ENCODE results near the gene CCHCR1.
A peak's percentile ranks its signal among the peaks of the same experiment; 100 is the strongest.
"Not testable (repeated sequence)": the region's sequence is repeated elsewhere in the genome, so short reads cannot be mapped to it uniquely, and the experiment has no call there.

The CCHCR1 gene

DNA sequence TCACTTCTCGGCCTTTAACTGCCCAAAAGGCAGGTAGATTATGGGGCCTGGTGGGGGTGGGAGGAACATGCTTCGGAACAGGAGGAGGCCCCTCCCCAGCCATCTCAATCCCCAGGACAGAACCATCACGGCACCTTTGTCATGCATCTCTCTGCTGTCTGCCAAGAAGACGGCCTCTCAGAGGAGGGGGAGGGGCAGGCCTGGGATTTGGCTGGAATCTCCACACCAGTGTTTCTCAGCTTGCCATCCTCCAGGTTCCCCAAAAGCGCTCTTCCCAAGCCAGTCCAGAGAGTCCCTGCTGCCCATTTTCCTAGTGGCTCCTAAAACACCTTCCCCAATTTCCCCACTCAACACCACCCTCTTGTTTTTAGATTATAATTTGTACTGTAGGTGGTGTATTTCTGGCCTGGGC is 15.4 kb upstream of the CCHCR1 start:
- H3K9me3 ChIP-seq (ENCODE audit: severe bottlenecking): no peaks in the 10 kb centered on the region
- TF ChIP-seq, protein P1, sequence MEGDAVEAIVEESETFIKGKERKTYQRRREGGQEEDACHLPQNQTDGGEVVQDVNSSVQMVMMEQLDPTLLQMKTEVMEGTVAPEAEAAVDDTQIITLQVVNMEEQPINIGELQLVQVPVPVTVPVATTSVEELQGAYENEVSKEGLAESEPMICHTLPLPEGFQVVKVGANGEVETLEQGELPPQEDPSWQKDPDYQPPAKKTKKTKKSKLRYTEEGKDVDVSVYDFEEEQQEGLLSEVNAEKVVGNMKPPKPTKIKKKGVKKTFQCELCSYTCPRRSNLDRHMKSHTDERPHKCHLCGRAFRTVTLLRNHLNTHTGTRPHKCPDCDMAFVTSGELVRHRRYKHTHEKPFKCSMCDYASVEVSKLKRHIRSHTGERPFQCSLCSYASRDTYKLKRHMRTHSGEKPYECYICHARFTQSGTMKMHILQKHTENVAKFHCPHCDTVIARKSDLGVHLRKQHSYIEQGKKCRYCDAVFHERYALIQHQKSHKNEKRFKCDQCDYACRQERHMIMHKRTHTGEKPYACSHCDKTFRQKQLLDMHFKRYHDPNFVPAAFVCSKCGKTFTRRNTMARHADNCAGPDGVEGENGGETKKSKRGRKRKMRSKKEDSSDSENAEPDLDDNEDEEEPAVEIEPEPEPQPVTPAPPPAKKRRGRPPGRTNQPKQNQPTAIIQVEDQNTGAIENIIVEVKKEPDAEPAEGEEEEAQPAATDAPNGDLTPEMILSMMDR (IDR thresholded peaks at IDR 0.05; ENCODE audit: low read depth, low read length): no peak
- peak overlapping the region; percentile 61 for H3K27ac ChIP-seq

DNA sequence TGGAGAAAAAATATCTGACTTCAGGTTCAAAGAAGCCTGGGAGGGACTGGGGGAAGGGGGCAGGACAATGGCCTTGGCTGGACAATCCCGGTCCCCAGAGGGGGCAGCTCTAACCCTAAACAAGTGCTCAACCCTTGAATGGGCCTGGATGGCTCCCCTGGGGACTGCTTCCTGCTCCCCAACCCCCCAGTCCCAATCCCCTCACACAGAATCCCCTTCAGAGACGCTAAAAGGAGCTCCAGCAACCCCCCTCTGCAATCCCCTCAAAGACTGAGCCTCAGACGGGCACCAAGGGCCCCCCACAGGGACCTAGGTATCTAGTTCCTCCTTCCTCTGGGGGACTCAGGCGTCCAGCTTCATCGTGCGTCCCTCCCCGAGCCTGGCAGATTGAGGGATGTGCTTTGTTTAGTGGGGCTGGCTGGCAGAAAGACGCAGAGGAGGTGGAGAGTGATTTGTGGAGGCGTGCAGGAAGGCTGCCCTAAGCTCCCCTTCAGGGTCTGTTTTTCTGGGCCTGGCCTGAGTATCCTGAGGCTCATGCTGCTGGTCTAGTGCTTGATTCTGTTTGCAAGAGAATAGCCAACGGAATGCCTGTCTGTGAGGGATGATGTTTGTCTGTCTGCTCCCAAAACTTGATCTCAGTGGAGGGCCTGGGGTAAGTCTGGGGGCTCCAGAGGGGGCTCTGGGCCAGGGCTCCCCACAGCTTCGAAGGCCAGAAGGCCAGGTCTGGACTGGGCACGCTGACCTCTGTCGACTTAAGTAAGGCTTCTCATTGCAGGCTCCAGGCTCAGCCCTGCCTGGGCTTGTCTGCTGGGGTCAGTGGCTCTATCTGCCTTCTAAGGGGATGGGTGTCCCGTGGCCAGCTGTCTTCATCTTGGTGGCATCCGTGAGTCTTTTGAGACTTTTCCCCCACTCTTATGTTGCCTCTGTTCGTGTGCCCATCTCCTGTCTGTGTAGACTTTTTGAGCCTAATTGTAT is 14.6 kb upstream of the CCHCR1 start:
- peak; percentile 69 for DNase-seq
- Histone ChIP-seq H3K9me3 (ENCODE audit: severe bottlenecking) (no peaks in the 10 kb centered on the region), H3K4me3 (ENCODE audit: low read depth, low read length) (no peak overlapping the region), H3K36me3 (peaks cover 3% of the 10 kb centered on the region; the same call in 1 of the 2 replicates), H3K27ac (peak overlapping the region; percentile 61), H3K27me3 (ENCODE audit: insufficient read depth, low read depth, severe bottlenecking) (no peaks in the 10 kb centered on the region)
- TF ChIP-seq, protein P1 (IDR thresholded peaks at IDR 0.05; ENCODE audit: low read depth, low read length): no peak

More for the DNA sequence above, 15.4 kb upstream of the CCHCR1 start:
- peak; percentile 72 for DNase-seq
- Histone ChIP-seq H3K4me3 (ENCODE audit: low read depth, low read length) (no peak overlapping the region), H3K27me3 (ENCODE audit: insufficient read depth, low read depth, severe bottlenecking) (no peaks in the 10 kb centered on the region), H3K36me3 (peaks cover 3% of the 10 kb centered on the region; the same call in 1 of the 2 replicates)

DNA sequence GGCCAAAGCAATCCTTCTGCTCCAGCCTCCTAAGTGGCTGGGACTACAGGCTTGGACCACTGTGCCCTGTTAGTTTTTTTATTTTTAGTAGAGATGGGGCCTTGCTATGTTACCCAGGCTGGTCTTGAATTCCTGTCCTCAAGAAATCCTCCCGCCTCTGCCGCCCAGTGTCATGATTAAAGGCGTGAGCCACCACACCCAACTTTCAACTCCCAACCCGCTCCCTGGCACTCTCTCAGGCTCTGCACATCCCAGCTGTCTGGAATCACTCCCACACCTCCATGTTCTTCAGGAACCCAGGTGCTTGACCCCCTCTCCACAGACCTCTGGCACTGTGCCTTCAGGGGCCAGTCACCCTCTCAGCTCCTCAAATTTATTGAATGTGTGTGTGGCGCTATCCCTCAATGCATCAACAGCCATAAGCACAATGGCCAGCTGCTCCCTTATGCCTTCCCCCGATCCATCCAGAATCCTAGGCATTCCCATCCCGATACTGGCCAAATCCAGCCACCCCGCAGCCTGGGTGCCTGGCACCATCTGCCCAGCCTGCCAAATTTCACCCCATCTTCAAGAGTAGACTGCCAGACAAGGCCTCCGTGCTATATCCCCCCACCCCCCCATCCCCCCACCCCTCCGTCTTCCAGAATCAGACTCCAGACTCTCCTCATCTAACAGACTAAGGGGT is 13.5 kb upstream of the CCHCR1 start:
- H3K36me3 ChIP-seq: peaks cover 10% of the 10 kb centered on the region
- no peaks in the 10 kb centered on the region for H3K9me3 ChIP-seq (ENCODE audit: severe bottlenecking)
- no peak overlapping the region for H3K4me3 ChIP-seq (ENCODE audit: low read depth, low read length)
- H3K27ac ChIP-seq: no peak overlapping the region
- H3K27me3 ChIP-seq (ENCODE audit: insufficient read depth, low read depth, severe bottlenecking): no peaks in the 10 kb centered on the region
- DNase-seq: no peak
- TF ChIP-seq, protein P1 (IDR thresholded peaks at IDR 0.05; ENCODE audit: low read depth, low read length): no peak

DNA sequence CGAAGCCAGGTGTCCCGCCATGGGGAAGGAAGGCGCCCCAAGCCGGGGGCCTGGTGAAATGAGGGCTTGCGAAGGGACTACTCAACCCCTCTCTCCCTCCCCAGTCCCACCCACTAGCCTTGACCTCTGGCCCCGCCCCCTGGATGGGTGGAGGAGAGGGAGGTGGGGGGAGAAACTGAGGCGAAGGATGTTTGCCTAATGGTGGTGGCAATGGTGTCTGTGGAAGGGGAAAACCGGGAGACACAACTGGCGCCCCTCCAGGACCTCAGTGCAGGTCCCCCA is 12.9 kb upstream of the CCHCR1 start, which contains the start of gene POU5F1:
Gene POU5F1 (minus strand): TSS at position 83 of the 282 bp plus-strand sequence. CDS start 62 bp downstream, at position 21.
- no peak for DNase-seq
- Histone ChIP-seq H3K27ac (no peak within 1 kb of the TSS; the same call in 1 of the 2 replicates), H3K9me3 (ENCODE audit: severe bottlenecking) (no peaks in the 10 kb centered on the region), H3K27me3 (ENCODE audit: insufficient read depth, low read depth, severe bottlenecking) (no peaks in the 10 kb centered on the region), H3K4me3 (ENCODE audit: low read depth, low read length) (no peak within 1 kb of the TSS), H3K36me3 (peaks cover 11% of the 10 kb centered on the region)
- TF ChIP-seq, protein P1 (IDR thresholded peaks at IDR 0.05; ENCODE audit: low read depth, low read length): no peak

DNA sequence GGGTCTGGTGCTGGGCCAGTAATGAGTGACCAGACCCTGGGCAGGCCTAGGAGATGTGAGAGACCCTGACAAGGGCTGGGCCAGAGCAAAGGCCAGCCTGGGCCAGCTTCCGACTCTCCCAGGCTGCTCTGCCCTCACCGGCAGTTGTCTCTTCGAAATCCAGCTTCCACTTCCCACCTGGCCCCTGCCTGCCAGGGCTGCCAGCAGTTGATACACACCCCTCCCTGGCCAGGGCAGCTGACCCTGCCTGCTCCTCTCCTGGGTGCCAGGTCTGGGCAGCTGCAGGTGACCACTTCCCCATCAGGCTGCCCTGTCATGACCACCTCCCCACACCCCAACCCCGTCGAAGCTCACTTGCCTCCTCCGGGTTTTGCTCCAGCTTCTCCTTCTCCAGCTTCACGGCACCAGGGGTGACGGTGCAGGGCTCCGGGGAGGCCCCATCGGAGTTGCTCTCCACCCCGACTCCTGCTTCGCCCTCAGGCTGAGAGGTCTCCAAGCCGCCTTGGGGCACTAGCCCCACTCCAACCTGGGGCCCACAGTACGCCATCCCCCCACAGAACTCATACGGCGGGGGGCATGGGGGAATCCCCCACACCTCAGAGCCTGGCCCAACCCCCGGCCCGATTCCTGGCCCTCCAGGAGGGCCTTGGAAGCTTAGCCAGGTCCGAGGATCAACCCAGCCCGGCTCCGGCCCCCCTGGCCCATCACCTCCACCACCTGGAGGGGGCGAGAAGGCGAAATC is 12.4 kb upstream of the CCHCR1 start:
- H3K36me3 ChIP-seq: peaks cover 11% of the 10 kb centered on the region
- not testable (repeated sequence) for H3K4me3 ChIP-seq (ENCODE audit: low read depth, low read length); H3K27ac ChIP-seq; DNase-seq; H3K9me3 ChIP-seq (ENCODE audit: severe bottlenecking); H3K27me3 ChIP-seq (ENCODE audit: insufficient read depth, low read depth, severe bottlenecking)
